Umbilical cord (tissue), 2 donors: ENCODE results near the gene ALOX5AP. TPM values are rescaled to one million over a fixed set of nuclear protein-coding genes. Genes with fewer than 3 reads are reported as not detected.

Source experiments
- DNase-seq: peaks from one replicate; pipeline ENCODE4 v3.0.0-alpha.2; 2015; ENCODE audit warnings: low spot score
- total RNA-seq: library from RNA; depleted of rRNA; stranded (reverse); fragments of >200 nt; gene quantifications from one replicate; pipeline ENCODE4 v1.2.3, GENCODE V29; 2014; ENCODE audit warnings: low replicate concordance; ENCODE audit not compliant: insufficient read depth

The ALOX5AP gene
- total RNA-seq, 1 donor from 2014 or later = 10.1 TPM

DNA sequence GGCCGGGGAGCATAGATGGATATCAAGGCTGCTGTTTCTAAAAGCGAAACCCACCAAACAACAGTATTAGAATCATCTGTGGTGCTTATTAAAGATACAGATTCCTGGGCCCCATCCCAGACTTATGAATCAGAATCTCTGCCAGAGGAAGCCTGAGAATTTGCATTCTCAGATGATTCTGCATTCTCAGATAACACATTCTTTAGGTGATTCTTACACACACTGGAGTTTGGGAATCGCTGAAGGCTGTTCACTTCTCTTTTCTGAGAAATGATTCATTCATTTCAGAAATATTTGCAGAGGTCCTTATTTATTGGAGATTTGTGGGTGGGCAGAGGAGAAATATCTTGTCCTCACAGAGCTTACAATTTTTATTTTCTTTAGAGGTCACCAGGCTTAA lies 24.4 kb downstream of the ALOX5AP start:
- DNase-seq = no peak

DNA sequence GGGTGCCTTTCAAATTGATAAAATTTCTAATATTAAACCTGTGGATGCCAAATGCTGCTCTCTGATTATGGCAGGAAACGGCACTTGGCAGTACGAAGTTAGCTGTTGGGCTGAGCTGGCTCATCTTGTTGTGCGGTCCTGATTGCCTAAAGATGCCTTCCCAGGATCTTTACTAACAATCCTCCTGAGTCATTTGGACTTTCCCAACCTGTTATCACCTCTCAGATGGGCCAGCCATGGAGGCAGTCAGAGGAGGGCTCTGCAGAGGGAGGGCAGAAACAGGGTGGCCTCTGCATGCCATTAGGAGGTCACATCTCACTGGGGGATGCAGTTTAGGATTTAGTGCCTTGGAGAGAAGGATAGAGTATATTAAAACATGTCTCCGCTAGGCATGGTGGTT lies 27.3 kb downstream of the ALOX5AP start:
- no peak for DNase-seq

DNA sequence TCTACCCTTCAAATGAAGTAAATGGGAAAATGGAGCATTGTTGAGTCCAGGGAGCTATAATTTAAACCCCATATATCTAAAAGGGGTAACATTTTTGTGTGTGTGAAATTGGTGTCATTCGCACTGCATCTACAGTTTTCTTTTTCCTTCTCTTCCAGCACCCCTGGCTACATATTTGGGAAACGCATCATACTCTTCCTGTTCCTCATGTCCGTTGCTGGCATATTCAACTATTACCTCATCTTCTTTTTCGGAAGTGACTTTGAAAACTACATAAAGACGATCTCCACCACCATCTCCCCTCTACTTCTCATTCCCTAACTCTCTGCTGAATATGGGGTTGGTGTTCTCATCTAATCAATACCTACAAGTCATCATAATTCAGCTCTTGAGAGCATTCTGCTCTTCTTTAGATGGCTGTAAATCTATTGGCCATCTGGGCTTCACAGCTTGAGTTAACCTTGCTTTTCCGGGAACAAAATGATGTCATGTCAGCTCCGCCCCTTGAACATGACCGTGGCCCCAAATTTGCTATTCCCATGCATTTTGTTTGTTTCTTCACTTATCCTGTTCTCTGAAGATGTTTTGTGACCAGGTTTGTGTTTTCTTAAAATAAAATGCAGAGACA lies 28.6 kb downstream of the ALOX5AP start:
- DNase-seq = no peak

DNA sequence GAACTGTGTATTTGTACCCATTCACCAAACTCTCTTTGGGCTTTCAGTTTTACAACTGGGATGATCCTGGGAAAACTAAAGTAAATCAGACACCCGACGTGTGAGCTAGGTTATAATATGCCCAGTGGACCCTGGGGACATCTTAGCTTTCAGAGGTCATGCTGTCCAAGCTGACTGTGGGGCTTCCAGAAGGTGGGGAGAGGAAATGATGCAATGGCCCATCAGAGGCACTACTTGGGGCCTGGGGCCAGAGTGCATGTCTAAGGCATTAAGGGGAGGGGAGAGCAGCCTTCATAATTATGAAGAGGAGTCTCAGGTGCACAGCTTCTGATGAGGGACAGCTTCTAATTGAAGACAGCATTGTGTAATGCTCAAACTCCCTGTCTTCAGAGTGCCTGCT lies 30.9 kb downstream of the ALOX5AP start:
- DNase-seq = no peak

DNA sequence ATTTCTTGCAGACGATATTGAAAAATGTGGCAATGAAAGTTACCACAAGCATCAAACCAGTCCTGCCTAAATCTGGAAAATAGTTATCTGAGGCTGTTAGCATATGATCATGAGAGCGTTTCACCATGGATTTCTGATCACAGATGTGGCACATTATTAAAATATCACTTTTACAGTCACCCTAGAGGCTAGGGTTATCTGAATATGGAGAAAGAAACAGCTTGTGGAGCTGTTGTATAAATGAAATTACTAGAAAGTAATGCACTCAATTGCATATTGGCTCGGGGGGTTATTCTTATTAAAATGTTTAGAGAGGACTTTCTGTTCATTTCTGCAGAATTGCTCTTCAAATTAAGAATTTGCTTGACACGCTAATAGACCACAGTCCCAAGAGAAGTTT lies 35.6 kb downstream of the ALOX5AP start:
- no peak for DNase-seq

DNA sequence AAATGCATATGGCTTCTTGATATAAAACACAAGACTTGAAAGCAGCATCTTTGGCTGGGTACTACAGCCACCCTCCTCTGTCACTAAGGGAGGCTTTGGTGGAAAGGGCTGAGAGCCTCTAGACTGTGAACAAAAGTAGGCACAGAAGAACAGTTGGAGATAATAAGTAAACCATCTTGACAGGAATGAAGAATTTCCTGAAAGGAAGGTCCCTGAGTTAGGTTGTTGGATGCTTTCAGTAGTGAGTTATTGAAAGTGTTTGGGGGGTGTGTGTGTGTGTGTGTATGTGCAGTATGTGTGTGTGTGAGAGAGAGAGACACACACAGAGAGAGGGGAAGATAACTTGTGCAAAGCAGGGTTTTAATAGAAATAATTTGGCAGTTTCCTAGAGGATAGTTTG lies 38.2 kb downstream of the ALOX5AP start:
- DNase-seq = no peak

DNA sequence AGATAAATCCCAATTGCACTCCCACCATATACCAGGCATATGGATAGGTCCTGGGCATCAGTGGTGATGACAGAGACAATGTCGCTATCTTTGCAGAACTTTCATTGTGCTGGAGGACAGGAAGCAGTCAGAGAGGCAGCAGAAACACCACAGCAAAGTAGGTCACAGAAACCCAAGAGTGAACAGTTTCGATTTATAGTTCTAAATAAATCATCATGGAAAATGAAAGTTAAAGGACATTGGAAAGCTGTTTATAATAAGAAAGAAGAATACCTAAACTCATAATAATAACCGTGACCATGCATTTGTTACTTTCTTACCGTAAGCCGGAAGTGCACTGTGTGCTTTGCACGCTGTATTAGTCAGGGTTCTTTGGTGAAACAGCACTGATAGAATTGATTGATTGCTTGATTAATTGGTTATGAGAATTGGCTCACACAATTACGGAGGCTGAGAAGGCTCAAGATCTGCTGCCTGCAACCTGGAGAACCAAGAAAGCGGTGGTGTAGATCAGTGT lies 38.9 kb downstream of the ALOX5AP start:
- DNase-seq = no peak

DNA sequence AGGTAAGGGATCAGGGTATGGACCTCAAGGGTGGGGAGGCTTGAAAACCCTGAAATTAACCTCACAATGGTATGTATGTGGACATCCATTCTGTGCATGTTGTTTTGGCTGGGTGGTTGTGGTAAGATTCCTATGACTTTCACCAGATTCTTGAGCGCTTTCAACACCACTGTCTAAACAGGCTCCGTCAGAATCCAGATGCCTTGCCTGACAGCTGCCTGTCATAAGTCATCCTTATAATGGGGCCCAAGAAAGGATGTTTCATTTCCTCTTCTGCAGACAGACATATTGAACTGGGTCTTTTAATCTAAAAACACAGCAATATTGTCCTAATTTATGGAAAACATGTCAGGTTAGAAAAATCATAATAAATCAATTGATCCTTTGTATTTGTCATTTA lies 41.3 kb downstream of the ALOX5AP start:
- no peak for DNase-seq

DNA sequence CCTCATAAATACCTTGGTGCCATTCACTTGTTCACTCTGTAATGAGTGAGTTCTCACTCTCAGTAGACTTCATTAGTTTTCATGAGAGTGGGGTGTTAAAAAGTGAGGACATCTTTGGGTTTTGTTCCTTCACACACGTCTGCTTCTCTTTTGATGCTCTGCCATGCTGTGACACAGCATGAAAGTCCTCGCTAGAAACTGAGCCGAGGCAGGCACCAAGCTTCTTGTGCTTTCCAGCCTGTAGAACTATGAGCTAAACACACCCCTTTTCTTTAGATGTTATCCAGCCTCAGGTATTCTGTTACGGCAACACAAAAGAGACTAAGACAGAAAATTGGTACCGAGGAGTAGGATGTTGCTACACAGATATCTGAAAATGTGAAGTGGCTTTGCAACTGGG lies 43.7 kb downstream of the ALOX5AP start:
- DNase-seq = no peak

DNA sequence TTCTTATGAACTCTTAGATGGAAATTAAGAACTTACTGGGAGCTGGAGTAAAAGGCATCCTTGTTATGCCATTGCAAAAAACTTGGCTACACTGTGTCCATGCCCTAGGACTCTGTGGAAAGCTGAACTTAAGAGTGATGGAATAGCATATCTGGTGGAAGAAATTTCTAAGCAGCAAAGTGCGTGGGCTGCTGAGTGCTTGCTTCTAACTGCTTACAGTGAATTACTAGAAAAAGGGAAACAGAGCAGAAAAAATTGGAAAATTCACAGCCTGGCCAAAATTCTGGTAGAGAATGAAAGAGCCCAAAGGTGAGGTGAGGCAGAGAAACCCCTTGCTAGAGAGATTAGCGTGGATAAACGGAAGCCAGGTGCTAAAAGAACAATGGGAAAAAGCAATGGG lies 44.3 kb downstream of the ALOX5AP start:
- no peak for DNase-seq

DNA sequence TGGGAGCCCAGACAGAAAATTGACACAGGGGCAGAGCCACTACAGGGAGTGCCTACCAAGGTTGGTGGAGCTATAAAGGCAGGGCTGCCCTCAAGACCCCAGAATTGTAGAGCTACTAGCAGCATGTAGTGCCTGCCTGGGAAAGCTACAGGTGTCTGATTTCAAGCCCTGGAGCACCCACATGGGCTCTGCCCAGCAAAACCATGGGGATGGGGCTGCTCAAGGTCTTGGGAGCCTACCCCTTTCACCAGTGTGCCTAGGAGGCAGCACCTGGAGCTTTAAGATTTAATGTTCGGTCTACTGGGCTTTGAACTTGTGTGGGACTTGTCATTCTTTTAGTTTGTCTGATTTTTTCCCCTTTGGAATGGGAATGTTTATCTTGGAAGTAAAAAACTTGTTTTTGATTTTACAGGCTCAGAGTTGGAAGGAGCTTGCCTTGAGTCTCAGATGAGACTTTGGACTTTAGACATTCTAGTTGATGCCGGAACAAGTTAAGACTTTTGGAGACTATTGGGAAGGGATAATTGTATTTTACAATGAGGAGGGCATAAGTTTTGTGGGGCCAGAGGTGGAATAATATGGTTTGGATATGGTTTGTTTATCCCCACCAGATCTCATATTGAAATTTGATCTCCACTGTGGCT lies 45.1 kb downstream of the ALOX5AP start:
- DNase-seq = no peak

DNA sequence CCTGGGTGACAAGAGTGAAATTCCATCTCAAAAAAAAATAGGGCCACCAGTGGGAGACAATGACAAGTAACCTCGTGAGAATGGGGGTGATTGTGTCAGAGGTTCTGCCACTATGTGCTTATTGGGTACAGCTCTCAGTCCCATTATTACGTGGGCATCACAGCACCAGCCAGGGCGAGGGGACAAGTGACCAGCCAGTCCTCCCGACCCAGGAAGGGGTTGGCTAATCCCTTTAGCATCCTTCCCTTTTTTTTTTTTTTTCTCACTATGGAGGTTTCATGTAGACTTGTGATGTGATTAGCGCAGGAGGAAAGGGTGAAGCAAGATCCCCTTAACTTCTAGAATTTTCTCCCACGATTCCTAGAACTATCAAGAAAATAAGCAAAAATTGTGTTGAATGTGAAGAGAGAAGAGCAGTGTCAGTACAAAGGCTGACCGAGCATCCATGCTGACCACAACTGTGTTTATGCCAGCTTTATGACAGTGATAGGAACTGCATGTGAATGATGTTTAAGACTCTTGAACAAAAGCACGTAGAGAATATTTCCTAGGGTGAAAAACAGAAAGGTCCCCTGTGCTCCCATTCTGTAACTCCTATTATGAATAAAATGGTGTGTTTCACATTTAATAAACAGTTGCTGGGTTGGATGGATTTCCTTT lies 50.0 kb downstream of the ALOX5AP start:
- DNase-seq = no peak

DNA sequence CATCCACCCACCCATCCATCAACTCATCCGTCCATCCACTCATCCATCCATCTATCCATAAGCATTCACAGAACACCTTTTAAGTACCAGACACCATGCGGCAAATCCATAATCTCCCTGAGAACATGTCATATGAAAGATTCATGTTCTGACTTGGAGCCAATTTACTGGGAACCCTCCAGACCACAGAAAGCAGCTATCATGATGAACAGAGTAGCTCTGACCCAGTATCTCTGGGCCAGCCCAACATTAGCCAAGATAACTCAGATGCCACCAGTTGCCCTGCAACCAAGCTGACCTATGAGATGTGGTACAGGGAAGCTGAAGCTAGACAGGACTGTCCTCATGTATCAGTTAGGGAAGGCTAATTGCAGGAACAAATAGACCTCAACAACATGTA lies 51.3 kb downstream of the ALOX5AP start:
- no peak for DNase-seq

DNA sequence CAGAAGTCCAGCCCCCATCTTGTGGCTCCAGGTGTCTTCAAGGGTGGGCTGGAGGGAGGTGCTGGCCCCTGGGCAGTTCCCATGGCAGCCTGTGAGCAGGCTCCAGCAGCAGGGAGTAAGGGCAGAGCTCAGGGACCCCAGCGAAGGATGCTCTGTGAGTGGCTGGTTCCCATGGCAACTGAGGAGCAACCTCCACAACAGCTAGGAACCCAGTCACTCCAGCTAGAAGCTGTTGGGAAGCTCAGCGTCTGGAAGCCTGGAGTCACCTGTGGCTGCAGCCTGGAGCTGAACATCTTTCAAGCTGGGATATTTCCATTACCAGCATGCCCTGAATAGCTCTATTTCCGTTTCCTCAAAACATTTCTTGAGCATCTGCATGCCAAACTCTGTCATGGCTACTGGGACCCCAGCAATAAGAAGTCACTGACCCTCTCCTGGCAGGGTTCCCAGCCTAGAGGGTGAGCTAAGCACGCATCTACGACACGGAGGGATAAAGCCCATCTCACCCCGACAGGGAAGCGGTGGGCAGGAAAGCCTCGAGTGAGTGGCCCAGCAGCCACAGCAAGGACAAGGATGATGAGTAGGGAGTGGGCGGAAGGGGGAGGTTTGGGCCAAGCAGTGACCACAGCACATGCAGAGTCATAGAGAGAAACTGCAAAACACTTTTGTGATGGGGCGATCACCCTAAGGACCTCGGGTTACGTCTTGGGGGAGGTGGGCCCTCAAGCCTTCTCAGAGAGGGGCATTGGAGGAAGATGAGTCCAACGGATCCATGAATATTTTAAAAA lies 52.6 kb downstream of the ALOX5AP start:
- no peak for DNase-seq

DNA sequence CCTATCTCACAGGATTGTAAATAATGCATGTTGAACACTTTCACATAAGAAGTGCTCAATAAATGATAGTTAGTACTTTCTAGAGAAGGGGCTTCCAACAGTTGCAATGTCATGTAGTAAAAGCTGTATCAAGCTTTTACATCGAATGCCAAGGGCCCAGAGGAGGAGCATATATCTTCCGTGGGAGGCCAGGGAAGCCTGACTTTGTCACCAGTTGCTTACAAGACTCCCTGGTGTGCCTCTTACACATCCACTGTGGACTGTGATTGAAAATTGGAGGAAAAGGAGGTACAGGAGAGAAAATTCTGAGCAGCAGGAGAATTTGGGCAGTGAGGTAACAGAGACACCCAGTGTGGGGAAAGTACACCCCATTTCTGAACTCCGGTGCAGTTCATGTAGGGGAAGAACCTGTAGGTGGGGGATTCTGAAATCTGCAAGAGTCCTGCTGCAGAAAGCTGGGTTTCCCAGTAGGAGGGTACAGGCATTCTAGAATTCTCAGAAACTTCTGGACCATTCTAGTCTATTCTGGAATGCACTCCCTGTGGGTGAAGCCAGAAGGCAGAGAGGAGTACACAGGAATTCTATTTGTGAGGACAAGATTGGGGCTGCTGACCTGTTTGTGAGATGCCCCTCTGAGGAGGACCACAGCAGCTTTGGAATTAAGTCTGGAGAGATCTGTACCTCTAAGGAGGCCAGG lies 54.0 kb downstream of the ALOX5AP start:
- no peak for DNase-seq

DNA sequence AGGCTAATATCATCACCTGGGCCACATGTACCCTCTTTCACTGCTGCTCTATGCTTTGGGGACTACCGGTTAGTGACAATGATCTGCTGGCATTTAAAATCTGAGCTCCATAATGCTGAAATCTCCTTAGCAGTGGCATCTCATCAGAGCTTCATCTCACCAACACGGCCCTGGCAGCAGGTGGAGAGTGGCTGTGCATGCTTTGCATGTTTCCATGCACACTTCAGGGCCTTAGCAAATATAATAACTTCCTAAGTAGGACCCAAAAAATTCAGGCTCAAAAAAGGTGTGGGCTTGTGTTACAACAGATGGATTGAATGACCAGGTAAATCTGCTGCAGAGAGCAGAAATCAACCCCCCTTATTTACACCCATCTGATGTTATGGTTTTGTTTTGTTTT lies 55.2 kb downstream of the ALOX5AP start:
- DNase-seq = no peak

DNA sequence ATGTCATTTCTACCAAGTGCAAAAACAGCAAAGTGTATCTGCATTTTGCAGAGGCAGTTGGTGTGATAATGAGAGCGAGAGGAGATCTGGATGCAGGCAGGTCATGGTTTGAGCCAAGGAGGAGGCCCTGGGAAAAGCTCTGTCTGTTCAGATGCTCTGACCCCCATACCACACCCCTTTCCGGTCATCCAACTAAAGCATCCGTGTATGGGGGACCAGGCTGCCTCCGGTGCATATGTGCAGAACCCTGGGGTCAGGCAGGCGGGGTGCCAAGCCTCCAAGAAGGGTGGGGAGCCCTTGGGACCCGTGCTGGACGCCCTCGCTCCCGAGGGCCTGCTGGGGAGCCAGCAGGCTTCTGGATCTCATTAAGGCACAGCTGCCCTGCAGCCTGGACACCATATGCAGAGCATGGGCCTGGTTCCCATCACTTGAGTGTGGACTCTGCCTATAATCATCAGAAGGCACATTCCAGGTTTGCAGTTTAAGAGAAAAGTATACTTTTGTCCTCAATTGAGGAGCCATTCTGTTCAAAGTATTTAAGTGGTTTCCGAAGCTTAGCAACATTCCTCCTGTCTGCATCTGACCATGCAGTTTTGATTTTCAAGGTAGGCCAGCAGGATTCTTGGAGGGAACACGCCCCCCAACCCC lies 56.1 kb downstream of the ALOX5AP start:
- peak; percentile 71 for DNase-seq

DNA sequence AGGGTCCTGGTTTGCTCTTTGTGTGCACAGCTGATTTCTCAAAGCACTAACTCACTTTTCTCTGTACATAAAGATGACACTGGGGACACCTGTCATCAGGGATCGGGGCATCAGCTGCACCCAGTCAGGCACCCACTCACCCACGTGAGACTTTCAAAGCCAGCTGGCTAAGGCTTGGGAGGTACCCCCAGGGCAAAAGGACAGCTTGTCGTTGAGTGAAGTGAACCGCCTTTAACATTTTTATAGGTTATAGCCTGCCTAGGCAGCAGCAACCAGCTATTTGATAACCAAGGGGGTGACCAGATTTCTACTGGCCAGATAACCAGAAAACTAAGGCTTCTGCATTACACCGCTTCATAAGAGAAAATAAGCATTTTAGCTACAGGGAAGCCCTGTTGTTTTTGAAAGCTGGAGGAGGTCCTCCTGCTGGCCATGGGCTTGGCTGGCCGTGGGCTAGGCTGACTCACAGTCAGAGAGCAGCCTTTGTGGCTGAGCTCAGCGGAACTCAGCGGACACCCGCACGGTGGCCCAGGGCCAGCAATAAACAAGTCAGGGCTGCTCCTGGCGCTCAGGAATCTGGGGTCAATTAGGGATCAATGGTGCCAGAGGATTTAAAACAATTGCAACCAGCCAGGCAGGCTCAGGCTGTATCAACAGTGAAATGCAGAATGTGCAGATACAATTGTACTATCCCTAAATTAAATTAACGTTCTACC lies 57.1 kb downstream of the ALOX5AP start:
- DNase-seq = peak; percentile 38

DNA sequence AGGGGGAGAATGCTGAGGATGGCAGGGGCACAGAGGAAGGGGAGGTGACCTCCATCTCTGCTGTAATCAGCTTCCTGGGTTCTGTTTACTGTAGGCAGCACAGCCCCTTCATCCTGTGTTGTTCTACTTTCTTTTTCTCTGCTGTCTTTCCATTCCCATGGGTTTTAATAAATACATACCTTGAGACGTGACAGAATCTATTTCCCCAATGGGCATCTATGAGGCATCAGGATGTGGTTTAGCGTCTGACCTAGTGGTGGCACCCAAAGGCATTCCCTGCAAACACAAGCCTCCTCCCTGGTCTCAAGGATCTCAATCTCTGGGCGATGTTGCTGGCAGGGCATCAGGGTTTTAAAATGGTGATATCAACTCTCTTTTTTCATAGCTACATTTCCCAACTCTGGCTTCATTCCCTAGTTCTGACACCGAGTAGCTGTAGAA lies 60.8 kb downstream of the ALOX5AP start:
- DNase-seq = peak; percentile 63
